ENCODE results near the gene CHIC2. TPM values are rescaled to one million over a fixed set of nuclear protein-coding genes. Genes with fewer than 3 reads are reported as not detected.

Gene CHIC2
- polyA plus RNA-seq, 1 donor (not counting 4 experiments of a cell fraction or from before 2014, with no cell fraction given), result 21.9 TPM

DNA sequence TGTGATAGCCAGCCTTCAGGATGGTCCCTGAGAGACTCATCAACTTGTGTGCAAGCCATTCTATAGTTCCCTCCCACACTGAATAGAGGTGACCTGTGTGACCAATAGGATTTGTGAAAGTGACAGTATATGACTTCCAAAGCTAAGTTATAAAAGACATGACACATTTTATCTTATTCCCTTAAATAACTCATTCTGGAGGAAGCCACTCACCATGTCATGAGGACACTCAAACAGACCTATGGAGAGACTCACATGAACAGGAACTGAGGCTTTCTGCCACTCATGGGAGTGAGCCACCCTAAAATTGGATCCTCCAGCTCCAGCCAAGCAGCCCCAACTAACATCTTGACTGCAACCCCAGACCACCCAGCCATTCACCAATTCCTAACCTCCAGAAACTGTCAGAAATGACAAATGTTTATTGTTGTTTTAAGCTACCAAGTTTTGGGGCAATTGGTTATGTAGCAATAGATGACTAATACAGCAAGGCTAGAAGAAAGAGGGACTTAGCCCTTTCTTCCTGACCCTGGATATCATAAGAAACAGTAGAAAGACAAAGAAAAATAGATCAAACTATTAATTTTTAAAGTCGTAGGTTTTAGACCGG, 9.0 kb upstream of the CHIC2 start:
- H2AFZ ChIP-seq (ENCODE audit: control insufficient read depth, low read length), result no peak overlapping the region
- no peak overlapping the region for H3K4me2 ChIP-seq (ENCODE audit: control insufficient read depth, extremely low read depth, insufficient read depth, low read depth, low read length)
- H3K27me3 ChIP-seq (ENCODE audit: control insufficient read depth, extremely low read depth, insufficient read depth, low read length), result no peaks in the 10 kb centered on the region
- H3K79me2 ChIP-seq (ENCODE audit: control insufficient read depth, insufficient read depth, low read length), result no peaks in the 10 kb centered on the region
- no peaks in the 10 kb centered on the region for H3K9me3 ChIP-seq (ENCODE audit: control insufficient read depth, low read depth, low read length)
- no peak overlapping the region for H3K4me3 ChIP-seq (ENCODE audit: control insufficient read depth in 2 of 3, extremely low read depth in 1 of 3, insufficient read depth in 2 of 3, low read depth in 1 of 3, low read length in 3 of 3)
- DNase-seq (ENCODE audit: low read depth, low spot score) (no peak), FAIRE-seq (no peak)
- TF ChIP-seq, protein P1, sequence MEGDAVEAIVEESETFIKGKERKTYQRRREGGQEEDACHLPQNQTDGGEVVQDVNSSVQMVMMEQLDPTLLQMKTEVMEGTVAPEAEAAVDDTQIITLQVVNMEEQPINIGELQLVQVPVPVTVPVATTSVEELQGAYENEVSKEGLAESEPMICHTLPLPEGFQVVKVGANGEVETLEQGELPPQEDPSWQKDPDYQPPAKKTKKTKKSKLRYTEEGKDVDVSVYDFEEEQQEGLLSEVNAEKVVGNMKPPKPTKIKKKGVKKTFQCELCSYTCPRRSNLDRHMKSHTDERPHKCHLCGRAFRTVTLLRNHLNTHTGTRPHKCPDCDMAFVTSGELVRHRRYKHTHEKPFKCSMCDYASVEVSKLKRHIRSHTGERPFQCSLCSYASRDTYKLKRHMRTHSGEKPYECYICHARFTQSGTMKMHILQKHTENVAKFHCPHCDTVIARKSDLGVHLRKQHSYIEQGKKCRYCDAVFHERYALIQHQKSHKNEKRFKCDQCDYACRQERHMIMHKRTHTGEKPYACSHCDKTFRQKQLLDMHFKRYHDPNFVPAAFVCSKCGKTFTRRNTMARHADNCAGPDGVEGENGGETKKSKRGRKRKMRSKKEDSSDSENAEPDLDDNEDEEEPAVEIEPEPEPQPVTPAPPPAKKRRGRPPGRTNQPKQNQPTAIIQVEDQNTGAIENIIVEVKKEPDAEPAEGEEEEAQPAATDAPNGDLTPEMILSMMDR (optimal IDR thresholded peaks at IDR 0.05 in 1 of 3, IDR thresholded peaks at IDR 0.05 in 1 of 3, conservative IDR thresholded peaks at IDR 0.05 in 1 of 3; ENCODE audit: extremely low read depth in 1 of 3, insufficient read depth in 2 of 3, low read length in 3 of 3), result no peak
- TF ChIP-seq EZH2 (IDR thresholded peaks at IDR 0.05; ENCODE audit: low read length), result no peak
- no peak overlapping the region for H3K9ac ChIP-seq (ENCODE audit: control insufficient read depth, extremely low read depth, insufficient read depth, low read length)
- no peaks in the 10 kb centered on the region for H3K9me1 ChIP-seq (ENCODE audit: control insufficient read depth, extremely low read depth, insufficient read depth, low read length)
- H3K27ac ChIP-seq (ENCODE audit: control insufficient read depth, insufficient read depth, low read length), result no peak overlapping the region
- dilution Hi-C loops (cut with MboI; ENCODE audit: extremely low pct_ligation_motif_present, low sequenced_read_pairs), result no loop called here
- H3K36me3 ChIP-seq (ENCODE audit: control insufficient read depth in 2 of 2, extremely low read depth in 1 of 2, insufficient read depth in 2 of 2, low read length in 2 of 2), result no peaks in the 10 kb centered on the region
- H3K4me1 ChIP-seq (ENCODE audit: control insufficient read depth, extremely low read depth, insufficient read depth, low read length), result peaks cover 19% of the 10 kb centered on the region
- no peaks in the 10 kb centered on the region for H4K20me1 ChIP-seq (ENCODE audit: control insufficient read depth, extremely low read depth, insufficient read depth, low read length)

DNA sequence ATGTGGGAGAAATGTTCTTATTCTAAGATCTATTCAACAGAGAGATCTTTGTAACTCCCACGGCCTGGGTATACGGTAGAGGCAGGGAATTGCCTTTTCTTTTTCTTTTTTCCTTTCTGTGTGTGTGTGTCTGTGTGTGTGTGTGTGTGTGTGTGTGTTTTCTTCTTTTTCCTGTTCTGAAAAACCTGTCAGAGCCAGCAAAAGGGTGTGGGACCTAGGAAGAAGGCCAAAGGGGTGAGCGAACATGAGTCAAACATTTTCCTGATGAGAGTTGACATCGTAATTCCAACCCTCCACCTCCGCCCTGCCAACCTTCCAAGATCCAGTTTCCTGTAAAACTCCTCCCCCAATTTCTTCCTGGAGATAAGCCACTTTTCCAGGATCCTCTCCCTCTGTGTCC, 2.8 kb upstream of the CHIC2 start:
- FAIRE-seq, result peak; percentile 83
- DNase-seq (ENCODE audit: low read depth, low spot score), result peak; percentile 70
- Histone ChIP-seq H3K9me3 (ENCODE audit: control insufficient read depth, low read depth, low read length) (no peaks in the 10 kb centered on the region), H3K27ac (ENCODE audit: control insufficient read depth, insufficient read depth, low read length) (peak overlapping the region; percentile 92), H2AFZ (ENCODE audit: control insufficient read depth, low read length) (peak overlapping the region; percentile 51), H3K36me3 (ENCODE audit: control insufficient read depth in 2 of 2, extremely low read depth in 1 of 2, insufficient read depth in 2 of 2, low read length in 2 of 2) (peaks cover 0 to 4% of the 10 kb centered on the region in 2 experiments), H3K4me3 (ENCODE audit: control insufficient read depth in 2 of 3, extremely low read depth in 1 of 3, insufficient read depth in 2 of 3, low read depth in 1 of 3, low read length in 3 of 3) (peak overlapping the region in 2 of 3 experiments; percentile 29 to 40), H4K20me1 (ENCODE audit: control insufficient read depth, extremely low read depth, insufficient read depth, low read length) (no peaks in the 10 kb centered on the region), H3K79me2 (ENCODE audit: control insufficient read depth, insufficient read depth, low read length) (peaks cover 22% of the 10 kb centered on the region), H3K27me3 (ENCODE audit: control insufficient read depth, extremely low read depth, insufficient read depth, low read length) (no peaks in the 10 kb centered on the region), H3K9me1 (ENCODE audit: control insufficient read depth, extremely low read depth, insufficient read depth, low read length) (no peaks in the 10 kb centered on the region), H3K4me1 (ENCODE audit: control insufficient read depth, extremely low read depth, insufficient read depth, low read length) (peaks cover 37% of the 10 kb centered on the region), H3K4me2 (ENCODE audit: control insufficient read depth, extremely low read depth, insufficient read depth, low read depth, low read length) (peak overlapping the region; percentile 86), H3K9ac (ENCODE audit: control insufficient read depth, extremely low read depth, insufficient read depth, low read length) (peak overlapping the region; percentile 67)
- TF ChIP-seq, protein P1 (optimal IDR thresholded peaks at IDR 0.05 in 1 of 3, IDR thresholded peaks at IDR 0.05 in 1 of 3, conservative IDR thresholded peaks at IDR 0.05 in 1 of 3; ENCODE audit: extremely low read depth in 1 of 3, insufficient read depth in 2 of 3, low read length in 3 of 3), result no peak
- TF ChIP-seq EZH2 (IDR thresholded peaks at IDR 0.05; ENCODE audit: low read length), result no peak
- dilution Hi-C loops (cut with MboI; ENCODE audit: extremely low pct_ligation_motif_present, low sequenced_read_pairs), result no loop called here
